ENCODE data around the gene TTBK1.

Gene TTBK1

GRCh38 chr6:43292763-43293318 is 49.6 kb downstream of the TTBK1 start:
- Histone ChIP-seq H2BK120ac (ENCODE audit: insufficient read depth, low read length, poor library complexity) (no peak overlapping the region), H2BK5ac (ENCODE audit: low read depth, low read length, poor library complexity) (no peak overlapping the region), H4K12ac (ENCODE audit: low read depth, low read length) (no peak overlapping the region), H4K91ac (ENCODE audit: low read depth, low read length) (no peak overlapping the region), H3K4me2 (ENCODE audit: low read length) (no peak overlapping the region), H3K79me1 (ENCODE audit: low read length) (no peaks in the 10 kb centered on the region), H3K9ac (ENCODE audit: low read length) (no peak overlapping the region), H3K4me3 (ENCODE audit: low read depth, low read length) (no peak overlapping the region), H3K14ac (ENCODE audit: low read length) (no peak overlapping the region), H3K27ac (ENCODE audit: low read depth, low read length) (no peak overlapping the region), H3K23ac (ENCODE audit: low read length) (no peak overlapping the region), H3K9me3 (ENCODE audit: insufficient read depth, low read depth, low read length) (peaks cover 3% of the 10 kb centered on the region), H2AK5ac (ENCODE audit: low read length) (no peak overlapping the region), H3K36me3 (ENCODE audit: control insufficient read depth in 1 of 2, insufficient read depth in 2 of 2, low read length in 2 of 2) (no peaks in the 10 kb centered on the region), H3K27me3 (ENCODE audit: insufficient read depth, low read length) (no peaks in the 10 kb centered on the region), H3K18ac (ENCODE audit: low read length) (no peak overlapping the region), H3K4ac (ENCODE audit: low read depth, low read length) (no peak overlapping the region), H2BK12ac (ENCODE audit: low read length) (no peak overlapping the region), H3K4me1 (ENCODE audit: control insufficient read depth in 1 of 2, insufficient read depth in 2 of 2, low read length in 2 of 2) (no peaks in the 10 kb centered on the region), H3K79me2 (ENCODE audit: control insufficient read depth, insufficient read depth, low read length, poor library complexity) (no peaks in the 10 kb centered on the region), H4K8ac (ENCODE audit: low read depth, low read length) (no peak overlapping the region), H2AFZ (ENCODE audit: insufficient read depth, low read length, poor library complexity) (no peak overlapping the region)
- no peak for DNase-seq
- WGBS (ENCODE audit: extremely low coverage, insufficient coverage, insufficient read length) = no CpG with 5 or more reads among the region's 5 CpGs

- H3K27me3 ChIP-seq (ENCODE audit: insufficient read depth, low read length) = no peaks in the 10 kb centered on the region
- no peaks in the 10 kb centered on the region for H3K4me1 ChIP-seq (ENCODE audit: control insufficient read depth in 1 of 2, insufficient read depth in 2 of 2, low read length in 2 of 2)
- peak overlapping the region; percentile 76 for H3K23ac ChIP-seq (ENCODE audit: low read length)
- H3K18ac ChIP-seq (ENCODE audit: low read length) = no peak overlapping the region
- no peak overlapping the region for H3K9ac ChIP-seq (ENCODE audit: low read length)
- peak overlapping the region; percentile 1 for H3K4me3 ChIP-seq (ENCODE audit: low read depth, low read length)
- no peak overlapping the region for H3K4ac ChIP-seq (ENCODE audit: low read depth, low read length)
- 100% methylated on average over 1 of the region's 3 CpGs for WGBS (ENCODE audit: extremely low coverage, insufficient coverage, insufficient read length)
- no peak overlapping the region for H2BK5ac ChIP-seq (ENCODE audit: low read depth, low read length, poor library complexity)
- H4K12ac ChIP-seq (ENCODE audit: low read depth, low read length) = no peak overlapping the region
- no peak overlapping the region for H2BK12ac ChIP-seq (ENCODE audit: low read length)
- H3K79me1 ChIP-seq (ENCODE audit: low read length) = no peaks in the 10 kb centered on the region
- H4K8ac ChIP-seq (ENCODE audit: low read depth, low read length) = no peak overlapping the region
- H3K14ac ChIP-seq (ENCODE audit: low read length) = no peak overlapping the region
- H3K79me2 ChIP-seq (ENCODE audit: control insufficient read depth, insufficient read depth, low read length, poor library complexity) = no peaks in the 10 kb centered on the region
- no peak overlapping the region for H4K91ac ChIP-seq (ENCODE audit: low read depth, low read length)
- no peak overlapping the region for H3K4me2 ChIP-seq (ENCODE audit: low read length)
- no peak overlapping the region for H3K27ac ChIP-seq (ENCODE audit: low read depth, low read length)
- H3K9me3 ChIP-seq (ENCODE audit: insufficient read depth, low read depth, low read length) = peaks cover 7% of the 10 kb centered on the region
- no peak for DNase-seq
- no peak overlapping the region for H2BK120ac ChIP-seq (ENCODE audit: insufficient read depth, low read length, poor library complexity)
- no peak overlapping the region for H2AFZ ChIP-seq (ENCODE audit: insufficient read depth, low read length, poor library complexity)
- H3K36me3 ChIP-seq (ENCODE audit: control insufficient read depth in 1 of 2, insufficient read depth in 2 of 2, low read length in 2 of 2) = no peaks in the 10 kb centered on the region
- H2AK5ac ChIP-seq (ENCODE audit: low read length) = no peak overlapping the region
Observed at GRCh38 chr6:43293698-43294097, 50.4 kb downstream of the TTBK1 start.

- no peaks in the 10 kb centered on the region for H3K4me1 ChIP-seq (ENCODE audit: control insufficient read depth in 1 of 2, insufficient read depth in 2 of 2, low read length in 2 of 2)
- no peak overlapping the region for H4K91ac ChIP-seq (ENCODE audit: low read depth, low read length)
- peaks cover 7% of the 10 kb centered on the region for H3K9me3 ChIP-seq (ENCODE audit: insufficient read depth, low read depth, low read length)
- H2AK5ac ChIP-seq (ENCODE audit: low read length) = no peak overlapping the region
- no peak overlapping the region for H3K23ac ChIP-seq (ENCODE audit: low read length)
- H4K8ac ChIP-seq (ENCODE audit: low read depth, low read length) = no peak overlapping the region
- no peak overlapping the region for H2AFZ ChIP-seq (ENCODE audit: insufficient read depth, low read length, poor library complexity)
- H2BK12ac ChIP-seq (ENCODE audit: low read length) = no peak overlapping the region
- no peak overlapping the region for H3K4me2 ChIP-seq (ENCODE audit: low read length)
- H3K79me1 ChIP-seq (ENCODE audit: low read length) = no peaks in the 10 kb centered on the region
- no peak overlapping the region for H3K4ac ChIP-seq (ENCODE audit: low read depth, low read length)
- H3K79me2 ChIP-seq (ENCODE audit: control insufficient read depth, insufficient read depth, low read length, poor library complexity) = no peaks in the 10 kb centered on the region
- DNase-seq = no peak
- no peaks in the 10 kb centered on the region for H3K27me3 ChIP-seq (ENCODE audit: insufficient read depth, low read length)
- H3K4me3 ChIP-seq (ENCODE audit: low read depth, low read length) = peak overlapping the region; percentile 10
- no peak overlapping the region for H3K27ac ChIP-seq (ENCODE audit: low read depth, low read length)
- no peak overlapping the region for H2BK5ac ChIP-seq (ENCODE audit: low read depth, low read length, poor library complexity)
- H3K14ac ChIP-seq (ENCODE audit: low read length) = no peak overlapping the region
- no peak overlapping the region for H3K18ac ChIP-seq (ENCODE audit: low read length)
- no peaks in the 10 kb centered on the region for H3K36me3 ChIP-seq (ENCODE audit: control insufficient read depth in 1 of 2, insufficient read depth in 2 of 2, low read length in 2 of 2)
- H3K9ac ChIP-seq (ENCODE audit: low read length) = no peak overlapping the region
- H4K12ac ChIP-seq (ENCODE audit: low read depth, low read length) = no peak overlapping the region
- no CpG with 5 or more reads among the region's 3 CpGs for WGBS (ENCODE audit: extremely low coverage, insufficient coverage, insufficient read length)
- H2BK120ac ChIP-seq (ENCODE audit: insufficient read depth, low read length, poor library complexity) = no peak overlapping the region
Observed at GRCh38 chr6:43294536-43294935, 51.3 kb downstream of the TTBK1 start.

- no peak overlapping the region for H3K4me3 ChIP-seq (ENCODE audit: low read depth, low read length)
- no peaks in the 10 kb centered on the region for H3K27me3 ChIP-seq (ENCODE audit: insufficient read depth, low read length)
- H3K27ac ChIP-seq (ENCODE audit: low read depth, low read length) = no peak overlapping the region
- H3K79me1 ChIP-seq (ENCODE audit: low read length) = no peaks in the 10 kb centered on the region
- DNase-seq = no peak
- WGBS (ENCODE audit: extremely low coverage, insufficient coverage, insufficient read length) = no CpG with 5 or more reads among the region's 3 CpGs
- no peaks in the 10 kb centered on the region for H3K79me2 ChIP-seq (ENCODE audit: control insufficient read depth, insufficient read depth, low read length, poor library complexity)
- H3K9ac ChIP-seq (ENCODE audit: low read length) = no peak overlapping the region
- H3K9me3 ChIP-seq (ENCODE audit: insufficient read depth, low read depth, low read length) = peaks cover 7% of the 10 kb centered on the region
- no peak overlapping the region for H2BK120ac ChIP-seq (ENCODE audit: insufficient read depth, low read length, poor library complexity)
- no peaks in the 10 kb centered on the region for H3K36me3 ChIP-seq (ENCODE audit: control insufficient read depth in 1 of 2, insufficient read depth in 2 of 2, low read length in 2 of 2)
- no peak overlapping the region for H2BK5ac ChIP-seq (ENCODE audit: low read depth, low read length, poor library complexity)
- no peak overlapping the region for H3K18ac ChIP-seq (ENCODE audit: low read length)
- H4K91ac ChIP-seq (ENCODE audit: low read depth, low read length) = no peak overlapping the region
- H3K14ac ChIP-seq (ENCODE audit: low read length) = no peak overlapping the region
- no peak overlapping the region for H2AFZ ChIP-seq (ENCODE audit: insufficient read depth, low read length, poor library complexity)
- no peak overlapping the region for H2AK5ac ChIP-seq (ENCODE audit: low read length)
- H3K4me1 ChIP-seq (ENCODE audit: control insufficient read depth in 1 of 2, insufficient read depth in 2 of 2, low read length in 2 of 2) = no peaks in the 10 kb centered on the region
- no peak overlapping the region for H3K23ac ChIP-seq (ENCODE audit: low read length)
- H3K4ac ChIP-seq (ENCODE audit: low read depth, low read length) = no peak overlapping the region
- H4K12ac ChIP-seq (ENCODE audit: low read depth, low read length) = no peak overlapping the region
- H3K4me2 ChIP-seq (ENCODE audit: low read length) = no peak overlapping the region
- no peak overlapping the region for H2BK12ac ChIP-seq (ENCODE audit: low read length)
- no peak overlapping the region for H4K8ac ChIP-seq (ENCODE audit: low read depth, low read length)
Observed at GRCh38 chr6:43295456-43295855, 52.2 kb downstream of the TTBK1 start.

Data from trophoblast cell (in vitro differentiated cells and primary cell).